Embryonic facial prominence (tissue), 1 donor: Measurements from ENCODE around the gene ADAMTSL5.
"Not testable (repeated sequence)": the region's sequence is repeated elsewhere in the genome, so short reads cannot be mapped to it uniquely, and the experiment has no call there.

Source experiments
- DNase-seq: peaks from one replicate; pipeline ENCODE4 v3.0.0-alpha.2; 2016; ENCODE audit errors: extremely low spot score

The ADAMTSL5 gene

GRCh38 chr19:1529430-1529816, 16.6 kb upstream of the ADAMTSL5 start:
- DNase-seq = no peak

DNA sequence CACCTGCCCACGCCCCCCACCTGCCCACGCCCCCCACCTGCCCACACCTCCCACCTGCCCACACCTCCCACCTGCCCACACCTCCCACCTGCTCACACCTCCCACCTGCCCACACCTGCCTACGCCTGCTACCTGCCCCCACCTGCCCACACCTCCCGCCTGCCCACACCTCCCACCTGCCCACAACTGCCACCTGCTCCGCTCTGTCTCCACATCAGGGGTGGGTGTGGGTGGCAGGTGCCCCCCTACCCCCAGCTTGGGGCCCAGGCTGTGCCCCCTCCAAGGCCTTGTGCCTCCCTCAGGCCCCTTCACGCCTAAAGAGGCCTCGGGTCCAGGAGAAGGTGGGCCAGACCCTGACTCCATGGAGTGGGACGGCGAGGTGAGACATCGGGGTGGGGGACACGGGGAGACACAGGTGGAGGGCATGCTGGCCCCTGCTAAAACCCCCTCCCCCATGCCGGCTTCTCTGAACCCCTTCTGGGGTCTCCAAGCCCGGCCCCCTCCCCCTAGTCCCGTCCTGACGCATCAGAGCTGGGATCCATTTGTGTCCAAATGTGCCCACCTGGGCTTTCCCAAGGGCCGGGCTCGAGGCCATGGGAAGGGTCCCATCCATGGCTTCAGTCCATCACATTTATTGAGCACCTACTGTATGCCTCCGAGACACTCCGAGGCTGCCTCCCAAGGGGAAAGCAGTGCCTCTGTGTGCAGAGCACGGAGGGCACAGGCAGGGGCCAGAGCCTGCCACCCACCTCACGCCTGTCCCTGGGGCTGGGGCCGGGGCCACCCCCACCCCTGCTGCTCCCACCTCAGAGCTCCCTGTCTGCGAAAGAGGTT, 16.0 kb upstream of the ADAMTSL5 start:
- DNase-seq = no peak

GRCh38 chr19:1527650-1528309, 15.0 kb upstream of the ADAMTSL5 start:
- DNase-seq = no peak

DNA sequence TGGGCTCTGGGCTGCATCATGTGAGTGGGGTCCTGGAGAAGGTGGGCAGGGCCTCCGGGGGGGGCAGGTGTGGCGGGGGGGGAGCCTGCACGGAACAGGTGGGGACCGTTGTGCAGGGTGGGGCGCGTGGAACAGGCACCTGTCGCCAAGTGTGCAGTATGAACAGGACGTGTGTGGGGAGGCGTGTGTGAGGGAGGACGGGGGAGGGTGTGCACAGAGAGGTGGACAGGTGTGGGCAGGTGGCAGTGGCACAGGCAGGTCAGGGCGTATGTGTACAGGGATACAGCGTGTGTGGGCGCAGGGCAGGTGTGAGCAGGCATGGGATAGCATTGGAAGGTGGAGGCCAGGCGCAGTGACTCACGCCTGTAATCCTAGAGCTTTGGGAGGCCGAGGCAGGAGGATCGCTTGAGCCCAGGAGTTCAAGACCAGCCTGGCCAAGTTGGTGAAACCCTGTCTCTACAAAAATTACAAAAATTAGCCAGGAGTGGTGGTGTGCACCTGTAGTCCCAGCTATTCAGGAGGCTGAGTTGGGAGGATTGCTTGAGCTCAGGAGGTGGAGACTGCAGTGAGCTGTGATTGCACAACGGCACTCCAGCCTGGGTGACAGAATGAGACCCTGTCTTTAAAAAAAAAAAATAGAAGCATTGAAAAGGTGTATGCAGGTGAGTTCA, 14.3 kb upstream of the ADAMTSL5 start:
- DNase-seq = no peak

DNA sequence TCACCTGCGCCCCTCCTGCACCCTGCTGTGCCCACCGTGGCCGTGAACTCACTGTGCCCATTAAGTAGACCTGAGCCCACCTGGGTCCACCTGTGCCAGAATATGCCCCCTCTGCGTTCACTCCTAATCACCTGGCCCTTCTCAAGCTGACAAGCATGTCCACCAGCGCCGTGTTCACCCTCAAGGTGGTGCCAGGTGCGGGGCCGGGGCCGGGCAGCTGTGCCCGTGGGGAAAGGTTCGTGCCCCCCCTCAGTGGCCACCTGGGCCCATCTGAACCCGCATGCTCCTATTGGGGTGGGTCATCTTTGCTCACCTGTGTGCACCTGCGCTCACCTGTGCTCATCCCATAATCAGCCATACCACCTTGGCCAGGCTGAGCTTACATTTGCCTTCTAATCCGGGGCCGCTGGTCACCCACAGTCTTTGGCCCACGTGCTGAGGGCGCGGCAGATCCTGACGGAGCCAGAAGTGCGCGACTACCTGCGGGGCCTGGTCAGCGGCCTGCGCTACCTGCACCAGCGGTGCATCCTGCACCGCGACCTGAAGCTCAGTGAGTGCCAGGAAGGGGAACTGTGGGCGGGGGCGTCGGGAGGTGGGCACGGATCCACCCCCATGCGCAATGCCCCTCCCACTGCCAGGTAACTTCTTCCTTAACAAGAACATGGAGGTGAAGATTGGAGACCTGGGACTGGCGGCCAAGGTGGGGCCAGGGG, 13.4 kb upstream of the ADAMTSL5 start:
- DNase-seq = no peak

DNA sequence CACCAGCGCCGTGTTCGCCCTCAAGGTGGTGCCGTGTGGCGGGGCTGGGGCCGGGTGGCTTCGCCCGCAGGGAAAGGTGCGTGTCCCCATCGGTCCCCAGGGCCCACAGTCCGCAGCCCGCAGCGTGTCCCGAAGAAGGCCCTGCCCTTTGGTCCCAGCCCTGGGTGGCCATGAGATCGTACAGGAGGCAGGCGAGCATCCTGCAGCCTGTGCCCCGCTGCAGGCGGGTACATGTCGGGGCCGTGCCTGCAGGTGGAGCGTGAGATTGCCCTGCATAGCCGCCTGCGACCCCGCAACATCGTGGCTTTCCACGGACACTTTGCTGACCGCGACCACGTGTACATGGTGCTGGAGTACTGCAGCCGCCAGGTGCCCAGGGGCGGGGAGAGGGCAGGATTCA, 12.5 kb upstream of the ADAMTSL5 start:
- DNase-seq = no peak

DNA sequence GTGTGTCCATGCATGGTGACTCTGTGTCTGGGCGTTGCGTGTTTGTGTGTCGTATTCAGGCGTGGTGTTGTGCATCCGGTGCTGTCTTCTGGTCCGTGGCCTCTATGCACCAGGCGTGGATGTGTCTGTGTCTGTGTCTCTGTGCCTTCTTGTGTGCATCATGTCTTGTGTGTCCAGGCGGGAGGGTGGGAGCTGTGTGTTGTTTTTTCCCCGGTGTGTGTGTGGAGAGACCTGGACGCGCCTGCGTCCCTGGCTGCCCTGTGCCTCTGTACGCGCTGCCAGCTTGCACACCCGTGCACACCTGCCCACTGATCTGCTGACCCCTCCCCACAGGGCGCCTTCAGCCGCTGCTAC, 12.1 kb upstream of the ADAMTSL5 start:
- DNase-seq = no peak

DNA sequence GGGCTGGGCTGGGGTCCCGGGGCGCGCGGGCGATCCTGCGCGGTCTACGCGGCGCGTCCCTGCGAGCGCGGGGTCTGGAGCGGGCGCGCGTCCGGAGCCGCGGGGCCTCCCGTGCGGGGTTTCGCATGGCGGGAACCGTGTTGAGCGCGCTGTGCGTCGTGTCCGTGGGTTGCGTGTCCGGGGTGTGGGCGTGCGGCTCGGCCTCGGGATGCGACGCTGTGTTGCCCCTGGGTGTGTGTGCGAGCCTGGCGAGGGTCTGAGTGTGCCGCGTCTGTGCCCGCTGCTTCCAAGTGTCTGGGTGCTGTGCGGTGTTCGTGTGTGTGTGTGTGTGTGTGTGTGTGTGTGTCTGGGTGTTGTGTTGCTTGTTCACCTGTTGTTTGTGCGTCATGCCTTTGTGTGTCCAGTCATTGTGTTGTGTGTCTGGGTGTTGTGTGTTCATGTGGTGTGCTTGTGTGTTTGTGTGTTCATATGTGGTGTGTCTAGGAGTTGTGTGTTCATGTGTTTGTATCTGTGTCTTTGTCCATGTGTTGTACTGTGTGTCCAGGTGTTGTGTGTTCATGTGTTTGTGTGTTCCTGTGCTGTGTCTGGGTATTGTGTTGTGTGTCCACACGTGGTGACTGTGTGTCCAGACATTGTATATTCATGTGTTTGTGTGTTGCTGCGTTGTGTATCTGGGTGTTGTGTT, 11.6 kb upstream of the ADAMTSL5 start:
- no peak for DNase-seq

DNA sequence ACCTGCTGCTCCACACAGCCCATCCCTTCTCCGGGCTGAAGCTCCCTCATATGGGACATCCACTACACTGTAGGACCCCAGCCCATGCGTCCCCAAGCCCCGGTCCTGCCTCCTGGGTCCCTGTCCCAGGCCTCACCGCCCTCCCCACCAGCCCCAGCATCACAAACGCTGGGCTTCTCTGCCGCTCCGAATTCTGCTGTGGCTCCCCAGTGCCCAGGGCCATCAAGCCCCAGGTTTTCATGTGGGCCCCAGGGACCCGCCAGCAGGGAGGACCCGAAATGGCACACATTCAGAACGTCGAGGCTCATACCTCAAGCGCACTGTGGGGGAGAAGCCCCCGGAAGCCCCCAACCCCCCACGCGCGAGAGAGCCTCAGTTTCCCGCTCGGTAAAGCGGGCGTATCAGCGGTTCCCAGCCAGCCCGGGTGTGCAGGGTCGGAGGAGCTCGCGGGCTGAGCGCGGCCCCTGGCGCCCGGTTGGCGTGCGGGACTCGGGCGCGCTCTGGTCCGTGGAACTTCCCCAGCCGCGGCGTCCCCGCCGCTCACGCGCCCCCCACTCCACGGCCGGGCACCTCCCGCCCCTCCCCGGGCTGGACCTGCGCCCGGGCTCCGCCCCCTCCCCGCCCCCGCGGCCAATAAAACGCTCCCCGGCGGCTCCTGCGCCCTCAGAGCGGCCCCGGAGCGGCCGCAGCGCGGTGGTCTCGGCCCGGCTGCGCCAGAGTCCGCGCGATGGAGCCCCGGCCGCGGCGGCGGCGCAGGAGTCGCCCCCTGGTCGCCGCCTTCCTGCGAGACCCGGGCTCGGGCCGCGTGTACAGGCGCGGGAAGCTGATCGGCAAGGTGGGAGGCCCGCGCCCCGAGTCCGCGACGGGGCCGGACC, 10.8 kb upstream of the ADAMTSL5 start, which contains the start of gene PLK5:
Gene PLK5, plus strand, starts transcription at position 666 of the 875 bp plus-strand sequence. CDS start 2,920 bp downstream, outside the sequence.
- DNase-seq = no peak

DNA sequence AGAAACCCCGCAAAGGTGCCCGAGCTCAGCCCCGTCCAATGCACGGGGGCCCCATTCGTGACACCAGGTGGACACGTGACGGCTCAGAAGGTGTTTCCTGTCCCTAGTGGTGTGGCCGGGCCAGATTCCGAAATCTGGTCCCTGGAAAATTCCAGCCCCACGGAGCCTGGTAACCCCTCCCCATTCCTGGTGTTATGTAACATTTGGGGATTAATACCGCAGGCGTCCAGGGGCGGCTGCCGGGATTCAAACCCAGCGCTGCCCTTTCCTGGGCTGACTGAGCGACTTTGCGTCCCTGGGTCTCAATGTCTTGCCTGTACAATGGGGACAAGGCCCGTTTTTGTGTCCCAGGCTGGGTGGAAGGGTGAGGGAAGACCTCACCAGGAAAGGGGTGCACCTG, 10.0 kb upstream of the ADAMTSL5 start:
- no peak for DNase-seq

- DNase-seq = no peak
Observed at GRCh38 chr19:1522061-1522460, 9.2 kb upstream of the ADAMTSL5 start.

DNA sequence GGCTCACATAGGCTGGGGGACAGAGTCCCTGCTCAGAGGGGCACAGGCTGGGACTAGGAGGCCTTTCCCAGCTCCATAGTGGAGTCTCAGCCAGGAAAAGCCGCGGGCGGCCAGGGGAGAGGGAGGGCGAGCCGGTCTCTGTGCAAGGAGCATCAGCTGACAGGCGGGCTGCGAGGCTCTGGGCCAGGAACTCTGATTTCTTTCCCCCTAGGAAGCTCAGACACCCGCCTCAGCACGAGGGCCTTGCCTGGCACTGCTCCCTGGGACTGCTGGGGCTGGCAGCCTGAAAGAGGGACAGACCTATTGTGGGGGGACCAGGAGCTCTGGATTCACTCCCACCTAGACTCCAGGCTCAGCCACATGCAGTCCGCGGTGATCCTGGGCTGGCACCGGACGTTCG, 8.8 kb upstream of the ADAMTSL5 start:
- no peak for DNase-seq

DNA sequence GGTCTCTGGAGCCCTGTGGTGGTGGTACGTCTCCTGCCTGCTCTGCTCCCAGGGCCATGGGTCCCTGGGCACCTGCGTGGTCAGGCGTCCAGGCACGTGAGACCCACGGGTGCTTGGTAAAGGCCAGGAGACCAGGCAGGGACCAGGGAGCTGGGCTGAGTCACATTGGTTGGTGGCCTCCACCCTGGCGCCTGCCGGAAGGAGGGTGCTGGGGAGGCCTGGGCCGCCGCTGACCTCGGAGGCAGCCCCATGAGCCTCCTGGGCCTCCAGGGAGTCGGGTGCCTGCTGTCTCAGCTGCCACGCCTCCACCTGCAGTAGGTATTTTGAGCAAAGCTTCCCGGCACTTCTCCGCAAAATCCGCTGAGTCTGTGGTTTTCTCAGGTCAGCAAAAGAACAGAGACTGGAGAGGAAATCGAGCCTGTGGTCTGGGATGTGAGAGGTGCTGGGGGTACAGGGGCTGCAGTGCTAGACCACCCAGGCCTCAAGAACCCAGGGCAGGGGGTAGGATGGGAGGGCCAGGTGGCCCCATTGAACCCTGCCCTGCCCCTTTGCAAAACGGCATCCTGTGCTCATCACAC, 7.5 kb upstream of the ADAMTSL5 start:
- no peak for DNase-seq

- DNase-seq = not testable (repeated sequence)
Observed at GRCh38 chr19:1519802-1520201, 7.0 kb upstream of the ADAMTSL5 start.

DNA sequence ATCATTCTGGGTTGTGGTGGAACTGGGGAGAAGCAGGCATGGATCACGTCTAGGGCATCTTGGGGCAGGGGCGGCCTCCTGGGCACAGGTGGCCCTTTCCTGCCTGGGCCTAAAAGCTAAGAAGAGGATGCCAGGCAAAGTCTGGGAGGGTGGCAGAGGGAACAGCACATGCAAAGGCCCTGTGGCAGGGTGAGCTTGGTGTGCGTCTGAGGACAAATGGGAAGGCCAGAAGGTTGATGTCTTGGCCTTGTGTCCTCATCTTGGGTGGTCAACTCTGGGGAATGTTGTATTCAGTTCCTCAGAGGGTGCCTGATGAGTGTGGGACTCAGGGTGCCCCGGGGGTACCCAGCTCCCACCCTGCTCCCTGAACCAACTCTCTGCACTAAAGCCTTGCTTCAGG, 5.7 kb upstream of the ADAMTSL5 start:
- no peak for DNase-seq

- no peak for DNase-seq
Observed at GRCh38 chr19:1516395-1516753, 3.6 kb upstream of the ADAMTSL5 start.

DNA sequence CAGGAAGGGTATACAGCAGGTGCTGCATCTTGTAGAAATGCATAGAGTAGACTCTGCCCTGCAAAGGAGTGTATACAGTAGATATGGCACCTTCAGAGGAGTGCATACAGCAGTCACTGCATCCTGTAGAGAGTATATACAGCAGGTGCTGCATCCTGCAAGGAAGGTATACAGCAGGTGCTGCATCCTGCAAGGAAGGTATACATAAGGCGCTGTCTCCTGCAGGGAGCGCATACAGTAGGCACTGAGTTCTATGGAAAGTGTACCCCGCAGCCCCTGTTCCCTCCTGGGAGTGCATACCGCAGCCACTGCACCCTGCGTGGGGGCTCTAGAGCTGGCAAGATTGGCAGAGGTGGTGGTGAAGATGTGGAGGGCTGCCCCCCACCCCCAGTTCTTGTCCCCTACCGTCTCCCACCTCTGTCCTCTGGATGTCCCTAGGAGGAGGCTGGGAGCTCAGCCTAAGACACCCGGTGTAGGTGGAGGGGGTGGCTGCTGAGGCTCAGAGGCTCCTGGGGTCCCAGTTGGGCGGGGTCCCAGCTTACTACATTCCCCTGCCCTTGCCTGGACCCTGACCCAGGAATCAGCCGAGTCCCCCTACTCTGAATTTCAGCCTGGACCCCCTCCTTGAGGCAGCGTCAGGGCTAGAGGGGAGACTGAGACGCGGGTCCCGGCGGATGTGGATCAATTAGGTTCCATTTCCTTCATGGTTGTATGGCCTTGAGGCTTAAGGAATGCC, 2.3 kb upstream of the ADAMTSL5 start:
- DNase-seq = no peak

DNA sequence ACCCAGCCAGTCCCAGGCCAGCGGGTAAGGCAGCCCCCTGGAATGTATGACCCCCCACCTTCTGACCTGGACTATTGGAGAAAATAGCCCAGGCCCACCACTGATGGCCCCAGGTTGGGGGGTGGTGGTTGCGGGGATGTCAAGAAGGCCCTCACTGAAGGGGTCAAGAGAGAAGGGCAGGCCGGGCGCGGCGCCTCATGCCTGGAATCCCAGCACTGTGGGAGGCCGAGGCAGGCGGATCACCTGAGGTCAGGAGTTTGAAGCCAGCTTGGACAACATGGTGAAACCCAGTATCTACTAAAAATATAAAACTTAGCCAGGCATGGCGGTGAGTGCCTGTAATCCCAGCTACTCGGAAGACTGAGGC, 1.5 kb upstream of the ADAMTSL5 start:
- DNase-seq = no peak

GRCh38 chr19:1513499-1514294, 878 bp upstream of the ADAMTSL5 start:
- no peak for DNase-seq
